DND-41 (cell line): ENCODE results near the gene EDN2.

Experiments used
- ATAC-seq: fragments of 200-7000 bp; cut with Tn5 transposase; 3 replicates; pipeline ENCODE4 v1.9.1; 2021; ENCODE audit warnings: low read depth; ENCODE audit not compliant: insufficient read depth
- DNase-seq: peaks from one replicate; pipeline ENCODE4 v3.0.0-alpha.2; 2020
- H2AFZ ChIP-seq: 2 replicates; pipeline ENCODE4 v1.6.0; 2012; ENCODE audit warnings: low read depth, low read length
- H3K27ac ChIP-seq: 2 replicates; pipeline ENCODE4 v1.5.1; 2012; ENCODE audit warnings: low read length, inconsistent platforms
- H3K27me3 ChIP-seq: fragments of 200-600 bp; sonication (generic); 2 replicates; pipeline ENCODE4 v1.6.0; 2012; ENCODE audit warnings: low read length, mild to moderate bottlenecking, inconsistent platforms; ENCODE audit not compliant: insufficient read depth, poor library complexity
- H3K36me3 ChIP-seq: 2 replicates; pipeline ENCODE4 v1.5.1; 2012; ENCODE audit warnings: low read length, inconsistent platforms; ENCODE audit not compliant: insufficient read depth
- H3K4me1 ChIP-seq: 2 replicates; pipeline ENCODE4 v1.5.1; 2012; ENCODE audit warnings: mild to moderate bottlenecking, low read length; ENCODE audit not compliant: insufficient read depth
- H3K4me2 ChIP-seq: 2 replicates; pipeline ENCODE4 v1.6.0; 2012; ENCODE audit warnings: mild to moderate bottlenecking, moderate library complexity, low read length, inconsistent platforms; ENCODE audit not compliant: insufficient read depth
- H3K4me3 ChIP-seq, 2 experiments: fragments of 200-600 bp in 1 of 2; shearing (Covaris generic) in 1 of 2; 2 replicates each; pipeline ENCODE4 v1.5.1; 2012 to 2016; ENCODE audit warnings: inconsistent platforms in 2 of 2, low read length in 2 of 2, mild to moderate bottlenecking in 2 of 2, low read depth in 1 of 2, moderate library complexity in 1 of 2
- H3K79me2 ChIP-seq: 2 replicates; pipeline ENCODE4 v1.6.0; 2012; ENCODE audit warnings: low read length, inconsistent platforms; ENCODE audit not compliant: insufficient read depth
- H3K9ac ChIP-seq: 2 replicates; pipeline ENCODE4 v1.6.0; 2012; ENCODE audit warnings: low read depth, mild to moderate bottlenecking, inconsistent platforms, low read length, moderate library complexity
- H3K9me3 ChIP-seq: 2 replicates; pipeline ENCODE4 v1.5.1; 2012; ENCODE audit warnings: low read length, moderate library complexity, mild to moderate bottlenecking, inconsistent platforms; ENCODE audit not compliant: insufficient read depth, severe bottlenecking
- H4K20me1 ChIP-seq: 2 replicates; pipeline ENCODE4 v1.6.0; 2012; ENCODE audit warnings: low read length; ENCODE audit not compliant: insufficient read depth
- EZH2 ChIP-seq: IDR thresholded peaks from 3 replicates; pipeline ENCODE4 v1.6.1; 2012; ENCODE audit warnings: borderline replicate concordance, low read depth, mild to moderate bottlenecking, moderate library complexity, low read length, inconsistent platforms; ENCODE audit not compliant: severe bottlenecking
- TF ChIP-seq, protein P1 (sequence below): IDR thresholded peaks from 2 replicates; pipeline ENCODE4 v1.5.1; 2012; ENCODE audit warnings: borderline replicate concordance, low read length, moderate library complexity, mild to moderate bottlenecking; ENCODE audit not compliant: poor library complexity, severe bottlenecking; ENCODE audit errors: extremely low read depth

The EDN2 gene

GRCh38 chr1:41523071-41523470, 38.6 kb upstream of the EDN2 start:
- TF ChIP-seq EZH2: no peak
- TF ChIP-seq, protein P1, sequence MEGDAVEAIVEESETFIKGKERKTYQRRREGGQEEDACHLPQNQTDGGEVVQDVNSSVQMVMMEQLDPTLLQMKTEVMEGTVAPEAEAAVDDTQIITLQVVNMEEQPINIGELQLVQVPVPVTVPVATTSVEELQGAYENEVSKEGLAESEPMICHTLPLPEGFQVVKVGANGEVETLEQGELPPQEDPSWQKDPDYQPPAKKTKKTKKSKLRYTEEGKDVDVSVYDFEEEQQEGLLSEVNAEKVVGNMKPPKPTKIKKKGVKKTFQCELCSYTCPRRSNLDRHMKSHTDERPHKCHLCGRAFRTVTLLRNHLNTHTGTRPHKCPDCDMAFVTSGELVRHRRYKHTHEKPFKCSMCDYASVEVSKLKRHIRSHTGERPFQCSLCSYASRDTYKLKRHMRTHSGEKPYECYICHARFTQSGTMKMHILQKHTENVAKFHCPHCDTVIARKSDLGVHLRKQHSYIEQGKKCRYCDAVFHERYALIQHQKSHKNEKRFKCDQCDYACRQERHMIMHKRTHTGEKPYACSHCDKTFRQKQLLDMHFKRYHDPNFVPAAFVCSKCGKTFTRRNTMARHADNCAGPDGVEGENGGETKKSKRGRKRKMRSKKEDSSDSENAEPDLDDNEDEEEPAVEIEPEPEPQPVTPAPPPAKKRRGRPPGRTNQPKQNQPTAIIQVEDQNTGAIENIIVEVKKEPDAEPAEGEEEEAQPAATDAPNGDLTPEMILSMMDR: no peak
- no peaks in the 10 kb centered on the region for H3K27me3 ChIP-seq
- no peak overlapping the region for H3K27ac ChIP-seq
- no peak overlapping the region for H3K9ac ChIP-seq
- H3K36me3 ChIP-seq: peaks cover 93% of the 10 kb centered on the region
- H3K4me2 ChIP-seq: no peak overlapping the region
- DNase-seq: no peak
- H3K4me3 ChIP-seq: no peak overlapping the region
- no peak overlapping the region for H2AFZ ChIP-seq
- peaks cover 22% of the 10 kb centered on the region for H3K79me2 ChIP-seq
- H3K4me1 ChIP-seq: no peaks in the 10 kb centered on the region
- no peaks in the 10 kb centered on the region for H3K9me3 ChIP-seq
- ATAC-seq: no peak
- H4K20me1 ChIP-seq: peaks cover 89% of the 10 kb centered on the region

DNA sequence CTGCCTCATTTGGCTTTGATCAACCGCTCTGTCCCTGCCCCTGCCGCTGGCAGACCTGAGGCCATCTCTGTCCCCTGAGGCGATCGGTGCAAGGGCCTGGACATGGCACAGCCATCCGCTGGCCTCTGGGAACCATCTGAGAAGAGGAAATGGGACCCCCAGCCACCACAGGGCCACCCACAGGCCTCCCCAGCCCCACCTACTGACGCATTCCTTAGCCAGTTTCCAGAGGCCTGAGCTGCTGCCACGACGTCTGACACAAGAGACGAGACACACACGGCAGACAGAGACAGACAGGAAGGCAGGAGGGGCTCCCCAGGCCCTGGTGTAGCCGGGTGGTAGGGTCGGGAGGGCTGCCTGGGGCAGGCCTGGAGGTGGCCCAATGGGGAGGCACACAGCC, 37.3 kb upstream of the EDN2 start:
- Histone ChIP-seq H3K27me3 (no peaks in the 10 kb centered on the region), H4K20me1 (peaks cover 87% of the 10 kb centered on the region), H3K4me3 (no peak overlapping the region), H3K79me2 (peaks cover 11% of the 10 kb centered on the region), H3K27ac (no peak overlapping the region), H3K9ac (no peak overlapping the region), H3K4me1 (no peaks in the 10 kb centered on the region), H3K9me3 (no peaks in the 10 kb centered on the region), H3K4me2 (no peak overlapping the region), H3K36me3 (peaks cover 98% of the 10 kb centered on the region), H2AFZ (no peak overlapping the region)
- no peak for DNase-seq
- TF ChIP-seq, protein P1: no peak
- no peak for TF ChIP-seq EZH2
- no peak for ATAC-seq

DNA sequence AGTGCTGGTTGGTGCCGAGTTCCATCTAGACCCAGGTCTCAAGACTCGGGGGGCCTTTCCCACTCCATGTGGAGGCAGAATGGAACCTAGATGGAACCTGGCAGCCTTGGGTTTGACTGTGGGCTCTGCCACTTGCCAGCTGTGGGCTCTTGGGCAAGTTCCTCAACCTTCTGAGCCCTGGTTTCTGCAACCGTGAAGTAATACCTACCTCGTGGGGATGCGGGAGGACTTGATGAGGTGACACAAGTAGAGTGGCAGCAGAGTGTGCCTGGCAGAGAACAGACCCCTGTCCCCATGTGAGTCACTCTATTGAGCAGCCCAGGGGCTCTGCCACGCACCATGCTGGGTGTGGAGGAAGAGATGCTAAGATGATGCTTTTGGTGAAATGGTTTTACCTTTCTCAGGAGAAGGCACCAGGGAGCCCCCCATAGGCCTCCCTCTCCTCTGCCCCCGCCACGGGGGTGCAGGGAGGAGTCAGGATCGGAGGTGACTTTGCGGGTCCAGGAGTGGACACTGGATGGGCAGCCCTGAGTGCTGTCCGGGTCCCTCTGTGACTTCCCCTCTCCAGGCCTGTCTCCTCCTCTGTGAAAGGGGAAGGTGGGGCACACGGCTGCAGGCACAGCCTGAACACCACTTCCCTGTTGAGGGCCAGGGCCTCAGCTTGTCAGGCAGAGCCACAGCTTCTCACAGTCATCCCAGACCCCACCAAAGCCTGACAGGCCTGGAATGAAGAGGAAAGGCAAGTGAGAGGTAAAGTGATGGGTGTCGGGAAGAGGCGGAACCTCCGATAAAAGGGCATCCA, 36.7 kb upstream of the EDN2 start:
- DNase-seq: no peak
- no peaks in the 10 kb centered on the region for H3K9me3 ChIP-seq
- H4K20me1 ChIP-seq: peaks cover 86% of the 10 kb centered on the region
- H3K4me1 ChIP-seq: no peaks in the 10 kb centered on the region
- H3K4me3 ChIP-seq: no peak overlapping the region
- H3K36me3 ChIP-seq: peaks cover 98% of the 10 kb centered on the region
- no peaks in the 10 kb centered on the region for H3K27me3 ChIP-seq
- peaks cover 6% of the 10 kb centered on the region for H3K79me2 ChIP-seq
- H3K9ac ChIP-seq: no peak overlapping the region
- no peak for ATAC-seq
- no peak for TF ChIP-seq EZH2
- TF ChIP-seq, protein P1: no peak
- no peak overlapping the region for H3K4me2 ChIP-seq
- H3K27ac ChIP-seq: no peak overlapping the region
- no peak overlapping the region for H2AFZ ChIP-seq
